ENCODE measurements around the gene PHF21B. TPM values are rescaled to one million over a fixed set of nuclear protein-coding genes. Genes with fewer than 3 reads are reported as not detected.
"Not testable (repeated sequence)": the region's sequence is repeated elsewhere in the genome, so short reads cannot be mapped to it uniquely, and the experiment has no call there.

The PHF21B gene
- total RNA-seq, 1 experiment from 2014 or later = 4.5 TPM

GRCh38 chr22:44859641-44860040 is 150.2 kb downstream of the PHF21B start:
- in situ Hi-C loops (cut with HindIII; ENCODE audit: low pct_unique_long_range_greater_than_20kb, low sequenced_read_pairs) = no loop called here
- H3K4me1 ChIP-seq (ENCODE audit: control insufficient read depth, insufficient read depth, low read length) = no peaks in the 10 kb centered on the region
- H3K4me3 ChIP-seq (ENCODE audit: low read depth in 2 of 2, low read length in 2 of 2) = no peak overlapping the region
- ATAC-seq (no peak), DNase-seq (ENCODE audit: low read depth, low spot score) (no peak)
- ChIA-PET CTCF (no interaction called here), POLR2A (no interaction called here)
- BruUV-seq (replicated peaks) = no TSS peak
- no peak overlapping the region for H3K27ac ChIP-seq (ENCODE audit: low read length)
- no peaks in the 10 kb centered on the region for H3K36me3 ChIP-seq (ENCODE audit: control insufficient read depth, insufficient read depth, low read length)
- intact Hi-C loops (cut with micrococcal nuclease; ENCODE audit: unreplicated experiment) = no loop called here
- TF ChIP-seq TCF7L2 (IDR thresholded peaks at IDR 0.05; ENCODE audit: low read depth, low read length) = no peak
- no peak for TF ChIP-seq POLR2AphosphoS5 (IDR thresholded peaks at IDR 0.05; ENCODE audit: low read depth, low read length)
- TF ChIP-seq REST (IDR thresholded peaks at IDR 0.05; ENCODE audit: insufficient read depth in 1 of 2, low read depth in 2 of 2, low read length in 1 of 2) = no peak
- no peak for TF ChIP-seq CTCF (IDR thresholded peaks at IDR 0.05)
- TF ChIP-seq SIN3A (IDR thresholded peaks at IDR 0.05; ENCODE audit: borderline replicate concordance, insufficient read depth, low read depth, low read length) = no peak
- no peaks in the 10 kb centered on the region for H3K27me3 ChIP-seq (ENCODE audit: control insufficient read depth, insufficient read depth, low read length)
- H3K9me3 ChIP-seq (ENCODE audit: control insufficient read depth, insufficient read depth, low read depth, low read length) = no peaks in the 10 kb centered on the region

GRCh38 chr22:44858819-44859218 is 151.0 kb downstream of the PHF21B start:
- DNase-seq (ENCODE audit: low read depth, low spot score); ATAC-seq; BruUV-seq (replicated peaks); in situ Hi-C loops (cut with HindIII; ENCODE audit: low pct_unique_long_range_greater_than_20kb, low sequenced_read_pairs); H3K9me3 ChIP-seq (ENCODE audit: control insufficient read depth, insufficient read depth, low read depth, low read length); H3K36me3 ChIP-seq (ENCODE audit: control insufficient read depth, insufficient read depth, low read length); H3K27ac ChIP-seq (ENCODE audit: low read length); POLR2A ChIA-PET; H3K4me3 ChIP-seq (ENCODE audit: low read depth in 2 of 2, low read length in 2 of 2); H3K4me1 ChIP-seq (ENCODE audit: control insufficient read depth, insufficient read depth, low read length); CTCF ChIA-PET; intact Hi-C loops (cut with micrococcal nuclease; ENCODE audit: unreplicated experiment); H3K27me3 ChIP-seq (ENCODE audit: control insufficient read depth, insufficient read depth, low read length): not testable (repeated sequence)

- no peak for TF ChIP-seq TCF7L2 (IDR thresholded peaks at IDR 0.05; ENCODE audit: low read depth, low read length)
- TF ChIP-seq CTCF (IDR thresholded peaks at IDR 0.05) = no peak
- TF ChIP-seq POLR2AphosphoS5 (IDR thresholded peaks at IDR 0.05; ENCODE audit: low read depth, low read length) = no peak
- no peak for TF ChIP-seq SIN3A (IDR thresholded peaks at IDR 0.05; ENCODE audit: borderline replicate concordance, insufficient read depth, low read depth, low read length)
- TF ChIP-seq REST (IDR thresholded peaks at IDR 0.05; ENCODE audit: insufficient read depth in 1 of 2, low read depth in 2 of 2, low read length in 1 of 2) = no peak
- BruUV-seq (replicated peaks) = no TSS peak
- CTCF ChIA-PET = interaction anchor here (0.6 kb wide), 1 partner anchor 42 kb away, joined by 14 read pairs; no protein-coding TSS in a partner anchor
- no peaks in the 10 kb centered on the region for H3K9me3 ChIP-seq (ENCODE audit: control insufficient read depth, insufficient read depth, low read depth, low read length)
- H3K4me3 ChIP-seq (ENCODE audit: low read depth in 2 of 2, low read length in 2 of 2) = no peak overlapping the region
- no peak for DNase-seq (ENCODE audit: low read depth, low spot score)
- intact Hi-C loops (cut with micrococcal nuclease; ENCODE audit: unreplicated experiment) = no loop called here
- H3K4me1 ChIP-seq (ENCODE audit: control insufficient read depth, insufficient read depth, low read length) = no peaks in the 10 kb centered on the region
- in situ Hi-C loops (cut with HindIII; ENCODE audit: low pct_unique_long_range_greater_than_20kb, low sequenced_read_pairs) = no loop called here
- no peaks in the 10 kb centered on the region for H3K36me3 ChIP-seq (ENCODE audit: control insufficient read depth, insufficient read depth, low read length)
- no peaks in the 10 kb centered on the region for H3K27me3 ChIP-seq (ENCODE audit: control insufficient read depth, insufficient read depth, low read length)
- no peak overlapping the region for H3K27ac ChIP-seq (ENCODE audit: low read length)
- no peak for ATAC-seq
- POLR2A ChIA-PET = interaction anchor here (0.6 kb wide), 1 partner anchor 113 kb away, joined by 11 read pairs; no protein-coding TSS in a partner anchor
Observed at GRCh38 chr22:44855855-44856254, 153.9 kb downstream of the PHF21B start.

- H3K9me3 ChIP-seq (ENCODE audit: control insufficient read depth, insufficient read depth, low read depth, low read length); H3K4me3 ChIP-seq (ENCODE audit: low read depth in 2 of 2, low read length in 2 of 2); CTCF ChIA-PET; H3K36me3 ChIP-seq (ENCODE audit: control insufficient read depth, insufficient read depth, low read length); BruUV-seq (replicated peaks); H3K4me1 ChIP-seq (ENCODE audit: control insufficient read depth, insufficient read depth, low read length); POLR2A ChIA-PET; in situ Hi-C loops (cut with HindIII; ENCODE audit: low pct_unique_long_range_greater_than_20kb, low sequenced_read_pairs); H3K27ac ChIP-seq (ENCODE audit: low read length); H3K27me3 ChIP-seq (ENCODE audit: control insufficient read depth, insufficient read depth, low read length); ATAC-seq; DNase-seq (ENCODE audit: low read depth, low spot score); intact Hi-C loops (cut with micrococcal nuclease; ENCODE audit: unreplicated experiment): not testable (repeated sequence)
Observed at GRCh38 chr22:44854641-44855040, 155.2 kb downstream of the PHF21B start.
